Parathyroid adenoma (tissue), 2 donors: Measurements from ENCODE around the gene TRIM65.

ENCODE experiments used
- H2AFZ ChIP-seq: fragments of 300-600 bp; sonication (generic); one replicate; pipeline ENCODE4 v1.7.0; 2017; ENCODE audit warnings: antibody characterized with exemption, mild to moderate bottlenecking
- H3K27ac ChIP-seq: fragments of 300-600 bp; sonication (generic); one replicate; pipeline ENCODE4 v1.7.0; 2017
- H3K27me3 ChIP-seq: fragments of 300-600 bp; sonication (generic); one replicate; pipeline ENCODE4 v1.7.0; 2017; ENCODE audit warnings: low read length; ENCODE audit not compliant: control insufficient read depth, insufficient read depth
- H3K36me3 ChIP-seq: fragments of 300-600 bp; sonication (generic); one replicate; pipeline ENCODE4 v1.7.0; 2017; ENCODE audit warnings: low read length; ENCODE audit not compliant: control insufficient read depth, insufficient read depth
- H3K4me1 ChIP-seq: fragments of 300-600 bp; sonication (generic); one replicate; pipeline ENCODE4 v1.7.0; 2017; ENCODE audit warnings: control low read depth
- H3K4me2 ChIP-seq: fragments of 300-600 bp; sonication (generic); one replicate; pipeline ENCODE4 v1.7.0; 2017; ENCODE audit warnings: low read length
- H3K4me3 ChIP-seq: fragments of 300-600 bp; sonication (generic); one replicate; pipeline ENCODE4 v1.7.0; 2017; ENCODE audit warnings: low read depth, low read length
- H3K79me2 ChIP-seq: fragments of 300-600 bp; sonication (generic); one replicate; pipeline ENCODE4 v1.7.0; 2017; ENCODE audit warnings: control low read depth
- H3K9ac ChIP-seq: fragments of 300-600 bp; sonication (generic); one replicate; pipeline ENCODE4 v1.7.0; 2017; ENCODE audit warnings: mild to moderate bottlenecking
- H3K9me3 ChIP-seq: fragments of 300-600 bp; sonication (generic); one replicate; pipeline ENCODE4 v1.7.0; 2017; ENCODE audit warnings: low read length; ENCODE audit not compliant: control insufficient read depth
- TF ChIP-seq, protein P1 (sequence below): fragments of 300-600 bp; sonication (generic); IDR thresholded peaks from one replicate; pipeline ENCODE4 v1.7.0; 2017; ENCODE audit warnings: antibody characterized with exemption, mild to moderate bottlenecking
- donor health status: primary hyperparathyroidism.

TRIM65 gene

GRCh38 chr17:75895370-75896155 is 1.2 kb downstream of the TRIM65 start:
- Histone ChIP-seq H2AFZ (peak overlapping the region; percentile 91), H3K4me2 (peak overlapping the region; percentile 87), H3K9me3 (no peaks in the 10 kb centered on the region), H3K9ac (no peak overlapping the region), H3K36me3 (no peaks in the 10 kb centered on the region), H3K79me2 (peaks cover 12% of the 10 kb centered on the region), H3K4me3 (peak overlapping the region; percentile 61), H3K4me1 (peaks cover 9% of the 10 kb centered on the region), H3K27me3 (no peaks in the 10 kb centered on the region), H3K27ac (peak overlapping the region; percentile 80)
- TF ChIP-seq, protein P1, sequence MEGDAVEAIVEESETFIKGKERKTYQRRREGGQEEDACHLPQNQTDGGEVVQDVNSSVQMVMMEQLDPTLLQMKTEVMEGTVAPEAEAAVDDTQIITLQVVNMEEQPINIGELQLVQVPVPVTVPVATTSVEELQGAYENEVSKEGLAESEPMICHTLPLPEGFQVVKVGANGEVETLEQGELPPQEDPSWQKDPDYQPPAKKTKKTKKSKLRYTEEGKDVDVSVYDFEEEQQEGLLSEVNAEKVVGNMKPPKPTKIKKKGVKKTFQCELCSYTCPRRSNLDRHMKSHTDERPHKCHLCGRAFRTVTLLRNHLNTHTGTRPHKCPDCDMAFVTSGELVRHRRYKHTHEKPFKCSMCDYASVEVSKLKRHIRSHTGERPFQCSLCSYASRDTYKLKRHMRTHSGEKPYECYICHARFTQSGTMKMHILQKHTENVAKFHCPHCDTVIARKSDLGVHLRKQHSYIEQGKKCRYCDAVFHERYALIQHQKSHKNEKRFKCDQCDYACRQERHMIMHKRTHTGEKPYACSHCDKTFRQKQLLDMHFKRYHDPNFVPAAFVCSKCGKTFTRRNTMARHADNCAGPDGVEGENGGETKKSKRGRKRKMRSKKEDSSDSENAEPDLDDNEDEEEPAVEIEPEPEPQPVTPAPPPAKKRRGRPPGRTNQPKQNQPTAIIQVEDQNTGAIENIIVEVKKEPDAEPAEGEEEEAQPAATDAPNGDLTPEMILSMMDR = peak; percentile 8

- Histone ChIP-seq H3K9me3 (no peaks in the 10 kb centered on the region), H3K79me2 (peaks cover 8% of the 10 kb centered on the region), H3K27me3 (no peaks in the 10 kb centered on the region), H3K9ac (no peak overlapping the region), H2AFZ (no peak overlapping the region), H3K4me3 (no peak overlapping the region), H3K4me2 (no peak overlapping the region), H3K27ac (no peak overlapping the region), H3K36me3 (no peaks in the 10 kb centered on the region), H3K4me1 (peaks cover 9% of the 10 kb centered on the region)
- TF ChIP-seq, protein P1 = no peak
Observed at GRCh38 chr17:75894049-75894733, 2.6 kb downstream of the TRIM65 start.

DNA sequence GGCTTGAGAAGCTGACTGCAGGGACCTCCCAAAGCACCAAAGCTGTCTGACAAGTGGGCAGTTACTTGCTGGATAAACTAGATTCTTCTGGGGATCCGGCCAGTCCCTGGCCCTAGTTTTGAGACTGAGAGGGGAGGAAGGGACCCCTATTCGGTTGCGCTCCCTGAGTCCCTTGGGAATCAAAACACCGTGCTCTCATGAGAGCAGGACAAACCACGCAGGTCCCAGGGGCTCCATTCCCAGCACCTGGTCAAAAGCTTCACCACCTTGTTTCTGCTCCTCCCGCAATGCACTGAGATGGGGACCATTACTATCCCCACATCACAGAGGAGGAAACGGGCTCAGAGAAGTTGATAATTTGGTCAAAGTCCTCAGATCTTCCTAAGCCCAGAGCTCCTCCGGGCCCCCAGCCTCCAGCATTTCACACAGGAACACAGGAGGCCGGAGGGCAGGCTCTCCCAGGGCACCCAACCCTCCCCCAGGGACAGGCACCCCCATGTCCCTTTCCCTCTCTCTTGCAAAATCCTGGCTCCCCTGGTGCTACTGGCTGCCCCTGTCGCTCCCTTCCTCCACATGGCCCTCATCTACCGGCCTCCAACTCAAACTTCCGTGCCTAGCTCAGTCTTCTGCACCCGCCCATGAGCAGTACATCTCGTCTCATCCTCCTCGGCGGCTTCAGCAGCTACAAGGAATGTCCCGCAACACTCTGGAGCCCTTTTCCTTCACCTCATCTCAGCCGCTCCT is 3.3 kb downstream of the TRIM65 start:
- no peak overlapping the region for H3K27ac ChIP-seq
- no peaks in the 10 kb centered on the region for H3K27me3 ChIP-seq
- H3K79me2 ChIP-seq = peaks cover 8% of the 10 kb centered on the region
- H3K9me3 ChIP-seq = no peaks in the 10 kb centered on the region
- TF ChIP-seq, protein P1 = no peak
- H3K4me2 ChIP-seq = no peak overlapping the region
- H3K4me1 ChIP-seq = peaks cover 9% of the 10 kb centered on the region
- no peak overlapping the region for H3K4me3 ChIP-seq
- no peaks in the 10 kb centered on the region for H3K36me3 ChIP-seq
- no peak overlapping the region for H3K9ac ChIP-seq
- no peak overlapping the region for H2AFZ ChIP-seq

- no peak overlapping the region for H2AFZ ChIP-seq
- no peaks in the 10 kb centered on the region for H3K27me3 ChIP-seq
- no peak overlapping the region for H3K27ac ChIP-seq
- H3K36me3 ChIP-seq = no peaks in the 10 kb centered on the region
- H3K4me1 ChIP-seq = peaks cover 9% of the 10 kb centered on the region
- H3K9ac ChIP-seq = no peak overlapping the region
- H3K4me2 ChIP-seq = no peak overlapping the region
- TF ChIP-seq, protein P1 = no peak
- H3K79me2 ChIP-seq = peaks cover 8% of the 10 kb centered on the region
- no peaks in the 10 kb centered on the region for H3K9me3 ChIP-seq
- H3K4me3 ChIP-seq = no peak overlapping the region
Observed at GRCh38 chr17:75892556-75893224, 4.1 kb downstream of the TRIM65 start.
